Adrenal gland (tissue), 12 donors: ENCODE data around the gene CDRT4. TPM values are rescaled to one million over a fixed set of nuclear protein-coding genes. Genes with fewer than 3 reads are reported as not detected.

ENCODE experiments used
- DNase-seq, 7 donors: peaks; one replicate each; pipeline ENCODE4 v3.0.0-alpha.2; 2019 to 2020
- H3K27ac ChIP-seq, 5 donors: fragments of 200-600 bp; sonication (generic) in 4 of 5; 1 replicate in 3 of 5; 2 replicates in 2 of 5; pipeline versions ENCODE4 v1.5.1 to v1.8.0; 2016 to 2020; ENCODE audit warnings: mild to moderate bottlenecking in 1 of 5
- H3K27me3 ChIP-seq: fragments of 200-600 bp; 2 replicates; pipeline ENCODE4 v1.8.0; 2021
- H3K36me3 ChIP-seq, 2 donors: fragments of 200-600 bp; replicated peaks in 1 of 2; 1 replicate in 1 of 2; 2 replicates in 1 of 2; pipeline versions ENCODE4 v1.5.1 to v1.8.0; 2018 to 2022
- H3K4me1 ChIP-seq, 2 donors: fragments of 200-600 bp; replicated peaks in 1 of 2; 1 replicate in 1 of 2; 2 replicates in 1 of 2; pipeline versions ENCODE4 v1.5.1 to v1.8.0; 2018 to 2021
- H3K4me3 ChIP-seq, 4 donors: fragments of 200-600 bp; sonication (generic) in 3 of 4; one replicate each; pipeline ENCODE4 v1.5.1; 2016 to 2018
- H3K9me3 ChIP-seq, 3 donors: fragments of 200-600 bp; sonication (generic) in 1 of 3; replicated peaks in 1 of 3; 1 replicate in 2 of 3; 2 replicates in 1 of 3; pipeline versions ENCODE4 v1.5.1 to v1.8.0; 2016 to 2021
- CTCF ChIP-seq, 6 experiments: fragments of 450-650 bp in 4 of 6; fragments of 200-600 bp in 2 of 6; sonication (generic) in 1 of 6; IDR thresholded peaks; 1 replicate in 5 of 6; 2 replicates in 1 of 6; pipeline versions ENCODE4 v1.5.1 to v1.8.0; 2016 to 2021; ENCODE audit warnings: antibody characterized with exemption in 6 of 6, mild to moderate bottlenecking in 2 of 6, moderate library complexity in 1 of 6
- POLR2A ChIP-seq, 2 donors: fragments of 450-650 bp; IDR thresholded peaks; one replicate each; pipeline ENCODE4 v1.6.1; 2017; ENCODE audit warnings: antibody characterized with exemption in 2 of 2, mild to moderate bottlenecking in 2 of 2, moderate library complexity in 1 of 2
- WGBS, 4 donors: extraction: QIAGEN DNeasy Blood & Tissue Kit in 2 of 4; methylation state at CpG; one replicate each; pipeline versions ENCODE4 v1.1.5 to v1.1.7; 2013 to 2017; 5-methylcytosine and 5-hydroxymethylcytosine counted together
- intact Hi-C, 2 donors: fragments of 100-400 bp; cut with DNase I; formaldehyde crosslinking; loops; one replicate each; pipeline versions ENCODE4 v1.14.1 to v1.15.0; 2022 to 2023
- polyA plus RNA-seq, 3 donors: library from polyadenylated mRNA; stranded (reverse); fragments of 200-250 nt in 2 of 3; fragments of 350-450 nt in 1 of 3; fragmentation: Illumina TruSeq in 1 of 3; extraction: RNeasy Lipid Tissue Mini Kit (QIAGEN cat#74804) in 1 of 3; gene quantifications; one replicate each; pipeline ENCODE4 v1.2.3, GENCODE V29; 2013 to 2014
- total RNA-seq, 9 donors: library from RNA; depleted of rRNA in 4 of 9; stranded (reverse); fragments of >200 nt in 4 of 9; fragments of 120-200 nt in 1 of 9; fragmentation: NEBNext Ultra II Directional in 1 of 9; extraction: Animal tissue kit (Norgen Biotek cat#: 25700) in 1 of 9; gene quantifications; one replicate each; pipeline versions ENCODE4 v1.1.0 to v1.2.4, GENCODE V29; 2013 to 2023
- donor health status: healthy with polysubstance abuse.
- donor health status: Bipolar disorder and iron deficiency.
- donor health status: DM: yes; HTN: yes; CAD: no.
- donor health status: DM: no; HTN: no; CAD: no.
- donor health status: DM: no; HTN: no; CAD: no.
- donor health status: DM: yes; HTN: yes; CAD: no.

CDRT4 gene
- total and polyA plus RNA-seq, 12 donors: 1.5 to 49.6 (median 11.5) TPM

- H3K36me3 ChIP-seq: no peaks in the 10 kb centered on the region
- H3K9me3 ChIP-seq: no peaks in the 10 kb centered on the region
- peaks cover 0 to 10% of the 10 kb centered on the region in 2 donors for H3K4me1 ChIP-seq
- H3K4me3 ChIP-seq: no peak overlapping the region
- H3K27me3 ChIP-seq: no peaks in the 10 kb centered on the region
- TF ChIP-seq CTCF (IDR thresholded peaks at IDR 0.05): no peak
- TF ChIP-seq POLR2A (IDR thresholded peaks at IDR 0.05): no peak
- no peak for DNase-seq
- peak overlapping the region in 1 of 5 donors; percentile 10 for H3K27ac ChIP-seq
- intact Hi-C loops: no loop called here
Observed at GRCh38 chr17:15494821-15495220, 27.4 kb upstream of the CDRT4 start.

- Histone ChIP-seq H3K4me1 (peaks cover 0 to 10% of the 10 kb centered on the region in 2 donors), H3K4me3 (no peak overlapping the region), H3K27ac (no peak overlapping the region), H3K36me3 (no peaks in the 10 kb centered on the region), H3K27me3 (no peaks in the 10 kb centered on the region), H3K9me3 (no peaks in the 10 kb centered on the region)
- 0 to 95% (median 2%) methylated on average over 1 of the region's 1 CpG for WGBS, 4 donors
- intact Hi-C loops: no loop called here
- TF ChIP-seq CTCF (IDR thresholded peaks at IDR 0.05) (no peak), POLR2A (IDR thresholded peaks at IDR 0.05) (no peak)
- DNase-seq: no peak
Observed at GRCh38 chr17:15493693-15494035, 26.2 kb upstream of the CDRT4 start.

- H3K4me3 ChIP-seq: no peak overlapping the region
- peaks cover 0 to 10% of the 10 kb centered on the region in 2 donors for H3K4me1 ChIP-seq
- WGBS, 4 donors: 95 to 98% (median 97%) methylated on average over 6 to 8 of the region's 8 CpGs
- H3K27me3 ChIP-seq: no peaks in the 10 kb centered on the region
- intact Hi-C loops: no loop called here
- no peak for TF ChIP-seq CTCF (IDR thresholded peaks at IDR 0.05)
- no peak for TF ChIP-seq POLR2A (IDR thresholded peaks at IDR 0.05)
- no peaks in the 10 kb centered on the region for H3K9me3 ChIP-seq
- no peak overlapping the region for H3K27ac ChIP-seq
- H3K36me3 ChIP-seq: no peaks in the 10 kb centered on the region
- DNase-seq: no peak
Observed at GRCh38 chr17:15492791-15493692, 25.6 kb upstream of the CDRT4 start.

- intact Hi-C loops: no loop called here
Observed at GRCh38 chr17:15492186-15492585, 24.8 kb upstream of the CDRT4 start.

More at GRCh38 chr17:15492186-15492585, 24.8 kb upstream of the CDRT4 start:
- DNase-seq: no peak
- H3K4me1 ChIP-seq: peaks cover 0 to 10% of the 10 kb centered on the region in 2 donors
- no peak overlapping the region for H3K27ac ChIP-seq
- WGBS, 4 donors: 93 to 100% (median 96%) methylated on average over 4 of the region's 4 CpGs
- no peaks in the 10 kb centered on the region for H3K27me3 ChIP-seq
- no peaks in the 10 kb centered on the region for H3K36me3 ChIP-seq
- H3K4me3 ChIP-seq: no peak overlapping the region
- H3K9me3 ChIP-seq: no peaks in the 10 kb centered on the region
- no peak for TF ChIP-seq CTCF (IDR thresholded peaks at IDR 0.05)
- TF ChIP-seq POLR2A (IDR thresholded peaks at IDR 0.05): no peak
